C4-2B (cell line): ENCODE results near the gene GPR152.

ENCODE experiments used
- ZFX ChIP-seq: fragments of 450-650 bp; IDR thresholded peaks from 2 replicates; pipeline ENCODE4 v1.6.1; 2017
- TF ChIP-seq, protein P1 (sequence below): fragments of 450-650 bp; conservative IDR thresholded peaks from 2 replicates; pipeline ENCODE4 v1.5.1; 2017; ENCODE audit warnings: mild to moderate bottlenecking

DNA sequence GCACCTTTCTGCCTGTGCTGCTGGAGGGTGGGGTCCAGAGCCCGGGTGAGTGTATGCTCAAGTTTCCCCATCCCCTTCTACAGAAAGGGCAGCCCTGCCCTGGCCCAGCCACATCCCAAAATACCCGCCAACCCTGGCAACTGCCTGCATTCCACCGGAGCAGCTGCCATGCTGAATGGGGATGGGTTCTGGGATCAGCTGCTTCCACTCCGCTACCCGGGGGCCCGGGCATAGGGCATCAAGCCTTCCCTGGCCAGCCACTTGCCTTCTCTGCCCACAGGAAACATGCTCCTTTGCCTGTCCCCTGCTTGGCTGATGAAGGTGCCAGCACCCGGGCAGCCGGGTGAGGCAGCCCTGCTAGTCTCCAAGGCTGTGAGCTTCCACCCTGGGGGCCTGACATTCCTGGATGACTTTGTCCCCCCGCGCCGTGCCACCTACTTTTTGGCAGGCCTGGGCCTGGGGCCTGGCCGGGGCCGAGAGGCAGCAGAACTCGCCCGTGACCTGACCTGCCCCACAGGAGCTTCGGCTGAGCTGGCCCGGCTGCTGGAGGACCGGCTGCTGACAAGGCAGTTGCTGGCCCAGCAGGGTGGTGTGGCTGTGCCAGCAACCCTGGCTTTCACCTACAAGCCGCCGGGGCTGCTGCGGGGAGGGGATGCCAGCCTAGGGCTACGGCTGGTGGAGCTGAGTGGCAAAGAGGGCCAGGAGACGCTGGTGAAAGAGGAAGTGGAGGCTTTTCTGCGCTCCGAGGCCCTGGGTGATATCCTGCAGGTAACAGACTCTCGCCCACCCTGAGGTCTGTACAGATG, 33.9 kb downstream of the GPR152 start:
- TF ChIP-seq, protein P1, sequence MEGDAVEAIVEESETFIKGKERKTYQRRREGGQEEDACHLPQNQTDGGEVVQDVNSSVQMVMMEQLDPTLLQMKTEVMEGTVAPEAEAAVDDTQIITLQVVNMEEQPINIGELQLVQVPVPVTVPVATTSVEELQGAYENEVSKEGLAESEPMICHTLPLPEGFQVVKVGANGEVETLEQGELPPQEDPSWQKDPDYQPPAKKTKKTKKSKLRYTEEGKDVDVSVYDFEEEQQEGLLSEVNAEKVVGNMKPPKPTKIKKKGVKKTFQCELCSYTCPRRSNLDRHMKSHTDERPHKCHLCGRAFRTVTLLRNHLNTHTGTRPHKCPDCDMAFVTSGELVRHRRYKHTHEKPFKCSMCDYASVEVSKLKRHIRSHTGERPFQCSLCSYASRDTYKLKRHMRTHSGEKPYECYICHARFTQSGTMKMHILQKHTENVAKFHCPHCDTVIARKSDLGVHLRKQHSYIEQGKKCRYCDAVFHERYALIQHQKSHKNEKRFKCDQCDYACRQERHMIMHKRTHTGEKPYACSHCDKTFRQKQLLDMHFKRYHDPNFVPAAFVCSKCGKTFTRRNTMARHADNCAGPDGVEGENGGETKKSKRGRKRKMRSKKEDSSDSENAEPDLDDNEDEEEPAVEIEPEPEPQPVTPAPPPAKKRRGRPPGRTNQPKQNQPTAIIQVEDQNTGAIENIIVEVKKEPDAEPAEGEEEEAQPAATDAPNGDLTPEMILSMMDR = no peak
- peak; percentile 81; the same call in 1 of the 2 replicates for TF ChIP-seq ZFX
